ENCODE data around the gene PRND.
"Not testable (repeated sequence)": the region's sequence is repeated elsewhere in the genome, so short reads cannot be mapped to it uniquely, and the experiment has no call there.

The PRND gene

DNA sequence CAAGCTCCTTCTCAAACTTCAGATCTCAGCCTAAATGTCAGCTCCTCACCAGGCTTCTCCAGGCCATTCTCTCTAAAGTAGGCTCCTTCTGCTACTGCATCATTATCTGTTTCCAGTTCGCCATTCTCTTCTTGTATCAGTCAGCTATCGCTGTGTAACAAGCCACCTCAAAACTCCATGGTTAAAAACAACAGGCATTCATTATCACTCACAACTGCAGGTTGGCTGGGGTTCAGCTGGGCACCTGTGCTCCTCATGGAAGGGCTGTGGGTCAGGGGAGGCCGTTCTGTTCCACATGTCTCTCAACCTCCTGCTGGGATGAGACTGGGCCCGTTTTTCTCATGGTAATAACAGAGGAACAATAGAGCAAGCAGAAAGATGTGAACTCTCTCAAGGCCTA is 28.7 kb downstream of the PRND start:
- FAIRE-seq (no peak), DNase-seq (ENCODE audit: insufficient read length) (no peak)

GRCh38 chr20:4759100-4759884 is 37.6 kb downstream of the PRND start:
- DNase-seq (ENCODE audit: insufficient read length) = not testable (repeated sequence)
- peak; percentile 76 for FAIRE-seq

More for the DNA sequence above, 28.7 kb downstream of the PRND start:
- no peak for TF ChIP-seq TAF1 (IDR thresholded peaks at IDR 0.05; ENCODE audit: borderline replicate concordance, low read depth, low read length)
- TF ChIP-seq POLR2AphosphoS5 (IDR thresholded peaks at IDR 0.05; ENCODE audit: low read depth, low read length) = no peak
- no peak for TF ChIP-seq POLR2A (IDR thresholded peaks at IDR 0.05; ENCODE audit: low read depth, low read length)

DNA sequence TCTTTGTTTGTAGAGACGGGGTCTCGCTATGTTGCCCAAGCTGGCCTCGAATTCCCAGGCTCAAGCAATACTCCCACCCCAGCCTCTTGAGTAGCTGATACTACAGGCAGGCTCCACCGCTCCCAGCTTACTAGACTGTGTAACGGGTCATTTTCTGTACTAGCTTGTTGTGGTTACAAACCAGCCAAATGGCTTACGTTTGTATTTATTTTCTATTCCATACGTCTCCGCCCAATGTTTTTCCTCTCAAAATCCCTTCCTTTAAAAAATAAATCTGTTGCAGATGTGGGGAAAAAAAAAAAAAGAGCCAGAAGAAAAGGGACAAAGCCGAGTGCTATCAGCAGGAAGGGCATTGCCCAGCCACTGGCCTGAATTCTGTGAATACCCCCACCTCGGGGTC is 41.6 kb downstream of the PRND start:
- DNase-seq (ENCODE audit: insufficient read length) (no peak), FAIRE-seq (no peak)
- no peak for TF ChIP-seq POLR2A (IDR thresholded peaks at IDR 0.05; ENCODE audit: low read depth, low read length)

GRCh38 chr20:4763723-4764510 is 42.2 kb downstream of the PRND start:
- no peak for TF ChIP-seq POLR2AphosphoS5 (IDR thresholded peaks at IDR 0.05; ENCODE audit: low read depth, low read length)
- TF ChIP-seq POLR2A (IDR thresholded peaks at IDR 0.05; ENCODE audit: low read depth, low read length) = no peak
- no peak for DNase-seq (ENCODE audit: insufficient read length)
- no peak for FAIRE-seq

DNA sequence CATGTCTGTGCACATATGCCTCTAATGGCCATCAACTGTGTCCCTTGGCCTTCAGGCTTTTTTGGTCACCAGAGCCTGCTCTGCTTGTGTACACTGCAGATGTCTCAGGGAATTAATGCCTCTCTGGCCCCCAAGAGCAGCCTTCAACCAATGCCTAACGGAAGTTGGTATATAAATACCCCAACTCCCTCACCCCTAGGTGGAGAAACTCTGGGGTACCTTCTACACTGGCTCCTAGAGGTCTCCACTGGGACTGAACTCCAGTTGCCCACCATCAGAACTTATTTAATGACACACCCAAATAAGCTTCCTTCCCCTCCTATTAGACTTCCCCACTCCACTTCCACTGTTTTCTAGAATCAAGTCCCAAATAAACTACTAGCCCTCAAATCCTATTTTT is 43.1 kb downstream of the PRND start:
- no peak for FAIRE-seq
- TF ChIP-seq POLR2A (IDR thresholded peaks at IDR 0.05; ENCODE audit: low read depth, low read length) = no peak
- no peak for TF ChIP-seq POLR2AphosphoS5 (IDR thresholded peaks at IDR 0.05; ENCODE audit: low read depth, low read length)
- no peak for TF ChIP-seq TAF1 (IDR thresholded peaks at IDR 0.05; ENCODE audit: borderline replicate concordance, low read depth, low read length)
- no peak for DNase-seq (ENCODE audit: insufficient read length)

DNA sequence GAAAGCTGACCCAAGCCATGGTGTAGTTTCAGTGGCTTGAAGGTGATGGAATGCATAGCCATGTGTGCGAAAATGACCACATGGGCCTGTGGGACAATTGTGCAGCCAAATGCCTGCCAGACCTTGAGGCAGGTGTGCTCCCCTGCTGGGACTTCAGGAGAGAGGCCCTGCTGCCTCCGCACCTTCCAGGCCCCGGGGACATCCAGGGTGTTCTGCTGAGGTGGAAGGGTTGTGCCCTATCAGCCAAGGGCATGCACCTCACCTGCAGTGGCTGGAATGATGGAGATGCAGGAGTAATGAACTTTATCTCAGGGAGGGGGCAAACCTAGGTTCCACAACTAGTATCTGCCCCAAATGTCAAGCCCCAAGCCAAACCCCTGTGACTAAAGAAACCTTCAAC is 44.0 kb downstream of the PRND start:
- TF ChIP-seq POLR2AphosphoS5 (IDR thresholded peaks at IDR 0.05; ENCODE audit: low read depth, low read length) (no peak), TAF1 (IDR thresholded peaks at IDR 0.05; ENCODE audit: borderline replicate concordance, low read depth, low read length) (no peak), POLR2A (IDR thresholded peaks at IDR 0.05; ENCODE audit: low read depth, low read length) (no peak)
- no peak for FAIRE-seq
- no peak for DNase-seq (ENCODE audit: insufficient read length)

- DNase-seq (ENCODE audit: insufficient read length) = no peak
- FAIRE-seq = no peak
- TF ChIP-seq POLR2AphosphoS5 (IDR thresholded peaks at IDR 0.05; ENCODE audit: low read depth, low read length) (no peak), TAF1 (IDR thresholded peaks at IDR 0.05; ENCODE audit: borderline replicate concordance, low read depth, low read length) (no peak), POLR2A (IDR thresholded peaks at IDR 0.05; ENCODE audit: low read depth, low read length) (no peak)
These were observed 44.9 kb downstream of the PRND start for GRCh38 chr20:4766631-4767030.

DNA sequence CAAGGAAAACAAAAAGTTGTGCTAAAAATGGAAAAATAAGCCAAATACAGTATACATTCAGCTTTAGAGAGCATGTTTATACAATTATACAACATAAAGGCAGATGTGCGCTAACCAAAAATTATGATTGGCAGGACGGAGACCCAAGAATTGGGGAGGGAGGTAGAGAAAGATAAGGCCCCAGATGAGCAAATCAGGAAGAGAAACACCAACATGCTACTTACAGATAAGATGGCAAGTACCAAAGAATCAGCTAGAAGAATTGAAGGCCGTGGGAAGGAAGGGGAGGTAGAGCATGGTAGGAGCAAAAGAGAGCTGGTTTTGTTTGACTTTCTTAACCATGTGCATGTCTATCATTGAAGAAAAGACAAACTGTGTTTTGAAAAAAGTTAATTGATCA is 45.4 kb downstream of the PRND start:
- TF ChIP-seq TAF1 (IDR thresholded peaks at IDR 0.05; ENCODE audit: borderline replicate concordance, low read depth, low read length) (no peak), POLR2AphosphoS5 (IDR thresholded peaks at IDR 0.05; ENCODE audit: low read depth, low read length) (no peak), POLR2A (IDR thresholded peaks at IDR 0.05; ENCODE audit: low read depth, low read length) (no peak)

GRCh38 chr20:4769328-4769727 is 47.6 kb downstream of the PRND start:
- TF ChIP-seq TAF1 (IDR thresholded peaks at IDR 0.05; ENCODE audit: borderline replicate concordance, low read depth, low read length) (no peak), POLR2A (IDR thresholded peaks at IDR 0.05; ENCODE audit: low read depth, low read length) (no peak), POLR2AphosphoS5 (IDR thresholded peaks at IDR 0.05; ENCODE audit: low read depth, low read length) (no peak)
- DNase-seq (ENCODE audit: insufficient read length) (no peak), FAIRE-seq (no peak)

More for the DNA sequence above, 45.4 kb downstream of the PRND start:
- no peak for FAIRE-seq
- no peak for DNase-seq (ENCODE audit: insufficient read length)

- no peak for FAIRE-seq
- TF ChIP-seq POLR2AphosphoS5 (IDR thresholded peaks at IDR 0.05; ENCODE audit: low read depth, low read length) = no peak
- TF ChIP-seq POLR2A (IDR thresholded peaks at IDR 0.05; ENCODE audit: low read depth, low read length) = no peak
- TF ChIP-seq TAF1 (IDR thresholded peaks at IDR 0.05; ENCODE audit: borderline replicate concordance, low read depth, low read length) = no peak
These were observed 48.3 kb downstream of the PRND start for GRCh38 chr20:4770026-4770425.

DNA sequence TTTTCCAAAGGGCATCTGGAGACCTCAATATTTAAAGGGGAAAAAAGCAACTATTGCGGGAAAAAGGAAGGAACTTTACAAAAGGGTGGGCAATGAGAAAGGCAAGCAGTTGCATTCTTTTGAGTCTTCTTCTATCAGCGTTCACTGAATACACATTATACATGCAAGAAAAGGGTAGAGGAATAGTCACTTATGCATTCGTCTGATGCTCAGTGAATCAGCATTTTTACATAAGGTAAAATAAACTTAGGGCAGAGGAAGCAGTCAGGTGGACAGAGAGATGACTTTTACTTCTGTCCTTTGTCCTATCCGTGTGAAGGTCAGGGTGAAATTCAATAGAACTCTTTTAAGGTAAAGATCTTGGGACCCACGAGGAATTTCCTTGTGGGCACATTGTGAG is 49.3 kb downstream of the PRND start:
- TF ChIP-seq POLR2AphosphoS5 (IDR thresholded peaks at IDR 0.05; ENCODE audit: low read depth, low read length) (no peak), POLR2A (IDR thresholded peaks at IDR 0.05; ENCODE audit: low read depth, low read length) (no peak), TAF1 (IDR thresholded peaks at IDR 0.05; ENCODE audit: borderline replicate concordance, low read depth, low read length) (no peak)
- no peak for DNase-seq (ENCODE audit: insufficient read length)
- FAIRE-seq = no peak

More at GRCh38 chr20:4770026-4770425, 48.3 kb downstream of the PRND start:
- no peak for DNase-seq (ENCODE audit: insufficient read length)

DNA sequence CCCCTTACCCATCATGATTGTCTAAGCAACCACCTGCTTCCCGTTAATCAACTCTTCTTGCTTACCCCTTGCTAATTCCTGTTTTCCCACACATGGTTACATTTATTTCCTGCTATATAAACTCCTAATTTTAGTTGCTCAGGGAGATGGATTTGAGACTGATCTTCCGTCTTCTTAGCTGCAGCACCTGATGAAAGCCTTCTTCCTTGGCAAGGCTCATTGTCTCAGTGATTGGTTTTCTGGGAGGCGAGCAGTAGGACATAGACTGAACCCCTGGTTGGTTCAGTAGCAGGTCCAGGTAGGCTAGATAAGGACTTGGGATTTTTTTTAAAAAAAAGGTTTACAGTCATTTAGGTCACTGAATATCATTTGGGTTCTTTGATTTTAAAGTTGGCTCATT is 50.4 kb downstream of the PRND start:
- TF ChIP-seq POLR2AphosphoS5 (IDR thresholded peaks at IDR 0.05; ENCODE audit: low read depth, low read length) (no peak), POLR2A (IDR thresholded peaks at IDR 0.05; ENCODE audit: low read depth, low read length) (no peak), TAF1 (IDR thresholded peaks at IDR 0.05; ENCODE audit: borderline replicate concordance, low read depth, low read length) (no peak)
- DNase-seq (ENCODE audit: insufficient read length) (no peak), FAIRE-seq (no peak)

DNA sequence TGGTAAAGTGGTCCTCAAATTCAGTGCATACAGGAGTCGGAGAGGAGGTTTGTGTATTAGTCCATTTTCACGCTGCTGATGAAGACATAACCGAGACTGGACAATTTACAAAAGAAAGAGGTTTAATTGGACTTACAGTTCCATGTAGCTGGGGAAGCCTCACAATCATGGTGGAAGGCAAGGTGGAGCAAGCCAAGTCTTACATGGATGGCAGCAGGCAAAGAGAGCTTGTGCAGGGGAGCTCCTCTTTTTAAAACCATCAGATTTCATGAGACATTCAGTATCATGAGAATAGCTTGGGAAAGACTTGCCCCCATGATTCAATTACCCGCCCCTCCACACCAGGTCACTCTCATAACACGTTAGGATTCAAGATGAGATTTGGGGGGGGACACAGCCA is 51.3 kb downstream of the PRND start:
- DNase-seq (ENCODE audit: insufficient read length); FAIRE-seq: not testable (repeated sequence)
